ENCODE data around the gene RPS6KB2.

- TF ChIP-seq SIN3A (IDR thresholded peaks at IDR 0.05; ENCODE audit: borderline replicate concordance, insufficient read depth, low read length) (no peak), TAF1 (IDR thresholded peaks at IDR 0.05; ENCODE audit: borderline replicate concordance, insufficient read depth, low read length) (no peak), POLR2AphosphoS5 (IDR thresholded peaks at IDR 0.05; ENCODE audit: low read depth, low read length) (no peak; the same call in 1 of the 2 replicates), FOXP2 (optimal IDR thresholded peaks at IDR 0.05; ENCODE audit: borderline replicate concordance, extremely low read depth, extremely low read length, insufficient read depth) (no peak)
- TF ChIP-seq, protein P1, sequence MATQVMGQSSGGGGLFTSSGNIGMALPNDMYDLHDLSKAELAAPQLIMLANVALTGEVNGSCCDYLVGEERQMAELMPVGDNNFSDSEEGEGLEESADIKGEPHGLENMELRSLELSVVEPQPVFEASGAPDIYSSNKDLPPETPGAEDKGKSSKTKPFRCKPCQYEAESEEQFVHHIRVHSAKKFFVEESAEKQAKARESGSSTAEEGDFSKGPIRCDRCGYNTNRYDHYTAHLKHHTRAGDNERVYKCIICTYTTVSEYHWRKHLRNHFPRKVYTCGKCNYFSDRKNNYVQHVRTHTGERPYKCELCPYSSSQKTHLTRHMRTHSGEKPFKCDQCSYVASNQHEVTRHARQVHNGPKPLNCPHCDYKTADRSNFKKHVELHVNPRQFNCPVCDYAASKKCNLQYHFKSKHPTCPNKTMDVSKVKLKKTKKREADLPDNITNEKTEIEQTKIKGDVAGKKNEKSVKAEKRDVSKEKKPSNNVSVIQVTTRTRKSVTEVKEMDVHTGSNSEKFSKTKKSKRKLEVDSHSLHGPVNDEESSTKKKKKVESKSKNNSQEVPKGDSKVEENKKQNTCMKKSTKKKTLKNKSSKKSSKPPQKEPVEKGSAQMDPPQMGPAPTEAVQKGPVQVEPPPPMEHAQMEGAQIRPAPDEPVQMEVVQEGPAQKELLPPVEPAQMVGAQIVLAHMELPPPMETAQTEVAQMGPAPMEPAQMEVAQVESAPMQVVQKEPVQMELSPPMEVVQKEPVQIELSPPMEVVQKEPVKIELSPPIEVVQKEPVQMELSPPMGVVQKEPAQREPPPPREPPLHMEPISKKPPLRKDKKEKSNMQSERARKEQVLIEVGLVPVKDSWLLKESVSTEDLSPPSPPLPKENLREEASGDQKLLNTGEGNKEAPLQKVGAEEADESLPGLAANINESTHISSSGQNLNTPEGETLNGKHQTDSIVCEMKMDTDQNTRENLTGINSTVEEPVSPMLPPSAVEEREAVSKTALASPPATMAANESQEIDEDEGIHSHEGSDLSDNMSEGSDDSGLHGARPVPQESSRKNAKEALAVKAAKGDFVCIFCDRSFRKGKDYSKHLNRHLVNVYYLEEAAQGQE (IDR thresholded peaks at IDR 0.05; ENCODE audit: insufficient read depth in 1 of 2, low read depth in 2 of 2, low read length in 2 of 2): no peak
Measured at GRCh38 chr11:67441098-67441563, 12.8 kb downstream of the RPS6KB2 start.
